Loucy (cell line): ENCODE data around the gene GIPC2.

Source experiments
- EZH2phosphoT487 ChIP-seq: fragments of 200-600 bp; IDR thresholded peaks from 2 replicates; pipeline ENCODE4 v1.6.1; 2018; ENCODE audit warnings: antibody characterized with exemption, mild to moderate bottlenecking, moderate library complexity, borderline replicate concordance
- TF ChIP-seq, protein P1 (sequence below): fragments of 200-600 bp; sonication (generic); conservative IDR thresholded peaks from 2 replicates; pipeline ENCODE4 v1.5.1; 2014; ENCODE audit warnings: mild to moderate bottlenecking, antibody characterized with exemption, low read length

DNA sequence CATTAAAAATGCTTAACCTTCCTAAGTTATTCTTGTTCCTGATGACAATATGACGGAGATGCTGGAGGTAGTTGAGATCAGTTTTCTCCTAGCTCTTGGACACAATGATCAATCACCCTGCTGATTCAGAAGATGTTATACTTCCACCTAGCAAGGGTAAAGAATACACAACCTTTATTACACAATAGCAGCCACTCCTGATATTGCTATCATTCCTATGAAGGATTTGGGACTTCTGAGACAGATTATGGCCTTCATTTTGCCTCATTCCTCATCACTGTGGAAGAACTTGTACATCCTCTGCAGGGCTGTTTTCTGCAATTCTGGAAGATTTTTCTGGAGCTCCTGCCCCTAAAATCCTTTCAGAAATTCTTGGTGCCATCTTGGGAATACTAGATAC lies 47.8 kb downstream of the GIPC2 start:
- TF ChIP-seq, protein P1, sequence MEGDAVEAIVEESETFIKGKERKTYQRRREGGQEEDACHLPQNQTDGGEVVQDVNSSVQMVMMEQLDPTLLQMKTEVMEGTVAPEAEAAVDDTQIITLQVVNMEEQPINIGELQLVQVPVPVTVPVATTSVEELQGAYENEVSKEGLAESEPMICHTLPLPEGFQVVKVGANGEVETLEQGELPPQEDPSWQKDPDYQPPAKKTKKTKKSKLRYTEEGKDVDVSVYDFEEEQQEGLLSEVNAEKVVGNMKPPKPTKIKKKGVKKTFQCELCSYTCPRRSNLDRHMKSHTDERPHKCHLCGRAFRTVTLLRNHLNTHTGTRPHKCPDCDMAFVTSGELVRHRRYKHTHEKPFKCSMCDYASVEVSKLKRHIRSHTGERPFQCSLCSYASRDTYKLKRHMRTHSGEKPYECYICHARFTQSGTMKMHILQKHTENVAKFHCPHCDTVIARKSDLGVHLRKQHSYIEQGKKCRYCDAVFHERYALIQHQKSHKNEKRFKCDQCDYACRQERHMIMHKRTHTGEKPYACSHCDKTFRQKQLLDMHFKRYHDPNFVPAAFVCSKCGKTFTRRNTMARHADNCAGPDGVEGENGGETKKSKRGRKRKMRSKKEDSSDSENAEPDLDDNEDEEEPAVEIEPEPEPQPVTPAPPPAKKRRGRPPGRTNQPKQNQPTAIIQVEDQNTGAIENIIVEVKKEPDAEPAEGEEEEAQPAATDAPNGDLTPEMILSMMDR: no peak
- TF ChIP-seq EZH2phosphoT487: no peak
